HG03342 (cell line): ENCODE measurements around the gene ZBTB25.
A peak's percentile ranks its signal among the peaks of the same experiment; 100 is the strongest.

Experiments
- ATAC-seq: cut with Tn5 transposase; IDR thresholded peaks from one replicate; pipeline ENCODE4 v1.9.1; 2021; ENCODE audit warnings: mild to moderate bottlenecking, moderate library complexity; ENCODE audit not compliant: unreplicated experiment

Gene ZBTB25, protein sequence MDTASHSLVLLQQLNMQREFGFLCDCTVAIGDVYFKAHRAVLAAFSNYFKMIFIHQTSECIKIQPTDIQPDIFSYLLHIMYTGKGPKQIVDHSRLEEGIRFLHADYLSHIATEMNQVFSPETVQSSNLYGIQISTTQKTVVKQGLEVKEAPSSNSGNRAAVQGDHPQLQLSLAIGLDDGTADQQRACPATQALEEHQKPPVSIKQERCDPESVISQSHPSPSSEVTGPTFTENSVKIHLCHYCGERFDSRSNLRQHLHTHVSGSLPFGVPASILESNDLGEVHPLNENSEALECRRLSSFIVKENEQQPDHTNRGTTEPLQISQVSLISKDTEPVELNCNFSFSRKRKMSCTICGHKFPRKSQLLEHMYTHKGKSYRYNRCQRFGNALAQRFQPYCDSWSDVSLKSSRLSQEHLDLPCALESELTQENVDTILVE

DNA sequence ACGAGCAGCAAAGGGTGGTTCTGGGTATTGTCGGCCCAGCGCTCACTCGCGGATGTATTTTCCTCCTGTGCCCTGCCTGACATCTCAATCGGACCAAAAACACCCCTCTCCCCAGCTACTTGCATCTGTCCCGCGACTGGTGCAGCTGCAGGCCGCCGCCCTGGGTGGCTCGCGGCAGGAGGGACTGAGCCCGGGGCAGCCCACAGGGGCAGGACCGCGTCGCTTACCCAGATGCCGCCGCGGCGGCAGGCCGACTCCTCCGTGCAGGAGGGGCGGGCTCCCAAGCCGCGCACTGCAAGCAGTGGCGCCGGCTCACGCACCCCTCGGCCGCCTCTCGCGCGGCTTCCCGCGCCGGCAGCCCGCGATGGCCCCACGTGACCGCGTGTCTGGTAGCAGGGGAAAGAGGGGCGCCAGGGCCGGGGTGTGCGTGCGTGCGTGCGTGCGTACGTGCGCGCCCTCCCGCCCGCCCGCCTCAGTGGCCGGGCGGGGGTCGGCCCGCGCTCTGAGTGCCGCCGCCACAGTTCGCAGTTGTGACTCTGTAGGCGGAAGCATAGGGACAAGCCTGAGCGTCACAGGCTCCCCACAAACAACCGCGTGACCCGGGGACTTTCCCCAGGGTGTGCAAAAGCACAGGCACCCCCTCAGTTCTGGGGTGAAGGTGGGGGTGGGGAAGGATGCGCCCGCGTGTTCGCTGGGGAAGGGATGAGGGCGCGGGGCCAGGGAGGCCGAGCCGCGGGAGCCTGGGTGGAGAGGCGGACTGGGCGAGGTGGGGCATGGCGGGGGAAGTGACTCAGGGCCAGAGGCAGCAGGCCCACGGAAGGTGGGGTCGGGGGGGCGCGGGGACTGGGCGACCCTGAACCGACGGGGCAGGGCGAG is at the start of gene ZBTB25:
TSS of gene ZBTB25 (minus strand) at position 405 of the 876 bp plus-strand sequence. CDS start 13,305 bp downstream, outside the sequence.
- peak; percentile 64 for ATAC-seq

DNA sequence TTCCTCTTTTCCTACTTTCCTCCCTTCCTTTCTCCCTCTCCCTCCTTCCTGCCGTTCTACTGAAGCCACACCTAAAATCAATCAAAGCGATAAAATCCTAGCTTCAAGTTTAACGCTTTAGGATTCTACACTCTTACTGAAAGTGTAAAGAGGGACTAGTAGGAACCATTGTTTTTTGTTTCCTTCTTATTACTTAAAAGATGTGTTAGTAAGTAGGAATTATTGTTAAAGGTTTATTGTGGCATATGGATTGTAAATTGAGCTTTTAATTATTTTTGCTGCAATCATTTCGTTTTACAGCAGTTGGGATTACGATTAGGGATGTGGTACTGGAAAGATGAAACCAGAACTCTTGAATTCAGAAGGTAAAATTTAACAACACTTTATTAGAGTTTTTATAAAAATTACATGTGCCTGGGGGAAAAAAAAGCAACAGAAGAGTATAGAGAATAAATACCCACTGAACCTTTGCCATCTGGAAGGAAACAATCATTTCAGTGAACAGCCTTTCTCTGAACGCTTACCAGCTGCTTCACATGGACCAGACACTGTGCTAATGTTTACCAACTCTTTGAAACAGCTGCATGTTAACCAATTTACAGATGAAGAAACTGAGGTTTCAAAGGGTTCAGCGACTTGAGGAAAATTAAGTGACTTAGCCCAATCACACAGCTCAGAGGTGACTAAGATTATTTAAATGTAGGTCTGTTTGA is 47.1 kb upstream of the ZBTB25 start:
- ATAC-seq = no peak

- no peak for ATAC-seq
Observed at GRCh38 chr14:64549791-64550620, 46.4 kb upstream of the ZBTB25 start, which contains the start of gene PPP1R36. Gene PPP1R36, plus strand, starts transcription at chr14:64549961. Its CDS starts 37 bp downstream, at chr14:64549998.

GRCh38 chr14:64549016-64549415 is 45.4 kb upstream of the ZBTB25 start:
- no peak for ATAC-seq

DNA sequence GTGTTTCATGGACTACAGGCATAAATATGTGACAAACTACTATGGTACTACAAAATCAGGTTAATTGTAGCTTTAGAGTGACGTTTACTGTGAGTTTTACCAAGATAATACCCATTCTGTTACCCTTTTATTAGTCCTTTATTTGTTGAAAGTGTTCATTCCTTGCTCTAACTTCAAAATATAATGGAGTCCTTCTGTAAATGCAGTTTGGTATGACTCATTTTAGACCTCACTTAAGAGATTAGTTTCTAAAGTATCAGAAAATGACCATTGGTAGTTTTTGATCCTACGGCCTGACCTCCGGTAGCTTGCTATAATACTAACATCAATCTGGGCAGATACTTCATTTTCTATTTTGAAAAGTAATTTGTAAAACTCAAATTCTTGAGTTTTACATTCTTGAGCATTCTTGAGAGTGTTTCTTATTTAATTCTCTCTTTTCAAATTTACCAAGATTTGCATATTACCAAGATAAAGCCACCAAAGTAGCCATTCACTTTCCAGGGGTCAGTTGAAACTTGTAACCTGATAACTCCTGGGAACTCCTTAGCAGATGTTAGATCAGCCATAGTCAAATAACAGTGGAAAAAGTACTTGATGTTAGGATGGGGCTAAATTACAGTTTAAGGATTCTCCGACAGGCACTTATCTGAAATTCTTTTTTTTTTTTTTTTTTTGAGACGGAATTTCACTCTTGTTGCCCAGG is 41.1 kb upstream of the ZBTB25 start:
- no peak for ATAC-seq

- ATAC-seq = no peak
Observed at GRCh38 chr14:64542836-64543201, 39.2 kb upstream of the ZBTB25 start.

GRCh38 chr14:64541972-64542835 is 38.6 kb upstream of the ZBTB25 start:
- ATAC-seq = no peak

DNA sequence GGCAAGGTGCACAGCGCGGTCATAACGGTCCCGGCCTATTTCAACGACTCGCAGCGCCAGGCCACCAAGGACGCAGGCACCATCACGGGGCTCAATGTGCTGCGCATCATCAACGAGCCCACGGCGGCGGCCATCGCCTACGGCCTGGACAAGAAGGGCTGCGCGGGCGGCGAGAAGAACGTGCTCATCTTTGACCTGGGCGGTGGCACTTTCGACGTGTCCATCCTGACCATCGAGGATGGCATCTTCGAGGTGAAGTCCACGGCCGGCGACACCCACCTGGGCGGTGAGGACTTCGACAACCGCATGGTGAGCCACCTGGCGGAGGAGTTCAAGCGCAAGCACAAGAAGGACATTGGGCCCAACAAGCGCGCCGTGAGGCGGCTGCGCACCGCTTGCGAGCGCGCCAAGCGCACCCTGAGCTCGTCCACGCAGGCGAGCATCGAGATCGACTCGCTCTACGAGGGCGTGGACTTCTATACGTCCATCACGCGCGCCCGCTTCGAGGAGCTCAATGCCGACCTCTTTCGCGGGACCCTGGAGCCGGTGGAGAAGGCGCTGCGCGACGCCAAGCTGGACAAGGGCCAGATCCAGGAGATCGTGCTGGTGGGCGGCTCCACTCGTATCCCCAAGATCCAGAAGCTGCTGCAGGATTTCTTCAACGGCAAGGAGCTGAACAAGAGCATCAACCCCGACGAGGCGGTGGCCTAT is 37.8 kb upstream of the ZBTB25 start:
- no peak for ATAC-seq

DNA sequence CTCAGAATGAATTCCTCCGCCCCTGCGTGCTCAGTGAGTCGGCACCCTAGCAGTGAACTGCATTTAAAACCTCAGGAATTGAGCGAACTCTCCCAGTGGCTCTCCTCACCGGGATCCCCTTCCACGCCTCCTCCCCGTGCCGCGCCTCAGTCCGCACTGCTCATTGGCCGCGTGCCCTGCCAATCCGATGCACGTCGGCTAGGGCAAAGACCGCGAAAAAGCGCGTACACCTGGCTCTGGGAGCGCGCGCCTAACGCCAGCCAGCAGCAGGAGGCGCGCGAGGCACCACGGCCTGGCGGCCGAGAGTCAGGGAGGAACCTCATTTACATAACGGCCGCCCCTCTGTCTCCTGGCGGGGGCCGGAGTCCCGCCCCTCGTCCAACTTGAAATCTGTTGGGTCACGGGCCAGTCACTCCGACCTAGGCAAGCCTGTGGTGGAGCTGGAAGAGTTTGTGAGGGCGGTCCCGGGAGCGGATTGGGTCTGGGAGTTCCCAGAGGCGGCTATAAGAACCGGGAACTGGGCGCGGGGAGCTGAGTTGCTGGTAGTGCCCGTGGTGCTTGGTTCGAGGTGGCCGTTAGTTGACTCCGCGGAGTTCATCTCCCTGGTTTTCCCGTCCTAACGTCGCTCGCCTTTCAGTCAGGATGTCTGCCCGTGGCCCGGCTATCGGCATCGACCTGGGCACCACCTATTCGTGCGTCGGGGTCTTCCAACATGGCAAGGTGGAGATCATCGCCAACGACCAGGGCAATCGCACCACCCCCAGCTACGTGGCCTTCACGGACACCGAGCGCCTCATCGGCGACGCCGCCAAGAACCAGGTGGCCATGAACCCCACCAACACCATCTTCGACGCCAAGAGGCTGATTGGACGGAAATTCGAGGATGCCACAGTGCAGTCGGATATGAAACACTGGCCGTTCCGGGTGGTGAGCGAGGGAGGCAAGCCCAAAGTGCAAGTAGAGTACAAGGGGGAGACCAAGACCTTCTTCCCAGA is 36.9 kb upstream of the ZBTB25 start, which contains the start of gene HSPA2:
TSS of gene HSPA2 (plus strand) at position 534 of the 995 bp plus-strand sequence. CDS start at position 643, 109 bp downstream.
- peak; percentile 94 for ATAC-seq

GRCh38 chr14:64536488-64537245 is 33.0 kb upstream of the ZBTB25 start:
- no peak for ATAC-seq

- no peak for ATAC-seq
Observed at GRCh38 chr14:64531567-64531966, 27.9 kb upstream of the ZBTB25 start.

GRCh38 chr14:64525354-64525753 is 21.7 kb upstream of the ZBTB25 start:
- ATAC-seq = no peak

- ATAC-seq = no peak
Observed at GRCh38 chr14:64522591-64523355, 19.1 kb upstream of the ZBTB25 start.

DNA sequence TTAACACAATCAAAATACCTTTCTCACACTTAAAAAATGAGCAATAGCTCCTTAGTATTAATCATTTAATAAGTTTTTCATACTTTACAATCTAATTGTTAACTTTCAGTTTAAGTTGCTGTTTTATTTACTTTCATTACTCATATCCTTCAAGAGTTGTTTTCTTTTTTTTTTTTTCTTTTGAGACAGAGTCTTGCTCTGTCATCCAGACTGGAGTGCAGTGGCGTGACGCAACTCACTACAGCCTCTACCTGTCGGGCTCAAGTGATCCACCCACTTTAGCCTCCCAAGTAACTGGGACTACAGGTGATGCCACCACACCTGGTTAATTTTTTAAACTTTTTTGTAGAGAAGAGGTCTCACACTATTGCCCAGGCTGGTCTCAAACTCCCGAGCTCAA is 17.1 kb upstream of the ZBTB25 start:
- ATAC-seq = no peak

- ATAC-seq = no peak
Observed at GRCh38 chr14:64518229-64518628, 14.6 kb upstream of the ZBTB25 start.
